CD14-positive monocyte (primary cell): Measurements from ENCODE around the gene CTSE. TPM values are rescaled to one million over a fixed set of nuclear protein-coding genes. Genes with fewer than 3 reads are reported as not detected.
A peak's percentile ranks its signal among the peaks of the same experiment; 100 is the strongest.

Source experiments
- DNase-seq, 3 donors: peaks; one replicate each; pipeline ENCODE4 v3.0.0-alpha.2; 2011 to 2022
- H2AFZ ChIP-seq: 2 replicates; pipeline ENCODE4 v1.6.0; 2012; ENCODE audit warnings: mild to moderate bottlenecking, low read depth, low read length, inconsistent platforms; ENCODE audit not compliant: insufficient read depth, poor library complexity, severe bottlenecking
- H3K27ac ChIP-seq, 2 donors: 1 replicate in 1 of 2; 2 replicates in 1 of 2; pipeline ENCODE4 v1.5.1; 2012 to 2013; ENCODE audit warnings: low read length in 2 of 2, control low read depth in 1 of 2, inconsistent platforms in 1 of 2, low read depth in 1 of 2, mild to moderate bottlenecking in 1 of 2
- H3K27me3 ChIP-seq, 2 donors: one replicate each; pipeline versions ENCODE4 v1.6.0 to v1.6.1; 2011 to 2013; ENCODE audit warnings: low read length in 2 of 2; ENCODE audit not compliant: control insufficient read depth in 2 of 2, insufficient read depth in 2 of 2
- H3K36me3 ChIP-seq, 2 donors: replicated peaks in 1 of 2; 1 replicate in 1 of 2; 2 replicates in 1 of 2; pipeline versions ENCODE4 v1.5.1 to v1.6.1; 2012 to 2013; ENCODE audit warnings: low read length in 2 of 2, control low read depth in 1 of 2, inconsistent platforms in 1 of 2, mild to moderate bottlenecking in 1 of 2; ENCODE audit not compliant: insufficient read depth in 2 of 2, control insufficient read depth in 1 of 2
- H3K4me1 ChIP-seq, 2 donors: 1 replicate in 1 of 2; 2 replicates in 1 of 2; pipeline versions ENCODE4 v1.5.1 to v1.6.1; 2012 to 2013; ENCODE audit warnings: low read length in 2 of 2, control low read depth in 1 of 2, inconsistent platforms in 1 of 2, mild to moderate bottlenecking in 1 of 2, moderate library complexity in 1 of 2; ENCODE audit not compliant: insufficient read depth in 2 of 2, control insufficient read depth in 1 of 2
- H3K4me2 ChIP-seq: replicated peaks from 2 replicates; pipeline ENCODE3; 2012; ENCODE audit warnings: low read length, moderate library complexity, mild to moderate bottlenecking; ENCODE audit not compliant: poor library complexity, severe bottlenecking; ENCODE audit errors: extremely low read depth
- H3K4me3 ChIP-seq, 3 experiments: fragments of 200-600 bp in 1 of 3; sonication (generic) in 1 of 3; replicated peaks in 1 of 3; 1 replicate in 2 of 3; 2 replicates in 1 of 3; pipeline ENCODE4 v1.5.1; 2011 to 2013; ENCODE audit warnings: low read length in 3 of 3, mild to moderate bottlenecking in 3 of 3, control low read depth in 2 of 3, low read depth in 2 of 3, inconsistent platforms in 1 of 3, moderate library complexity in 1 of 3
- H3K79me2 ChIP-seq: 2 replicates; pipeline ENCODE4 v1.6.0; 2012; ENCODE audit warnings: mild to moderate bottlenecking, control low read depth, inconsistent platforms, low read length, moderate library complexity; ENCODE audit not compliant: insufficient read depth
- H3K9ac ChIP-seq: 2 replicates; pipeline ENCODE4 v1.6.0; 2017; ENCODE audit warnings: low read length, mild to moderate bottlenecking; ENCODE audit not compliant: insufficient read depth, poor library complexity, severe bottlenecking
- H3K9me3 ChIP-seq, 2 donors: replicated peaks in 1 of 2; 1 replicate in 1 of 2; 2 replicates in 1 of 2; pipeline versions ENCODE4 v1.5.1 to v1.6.1; 2012 to 2013; ENCODE audit warnings: low read length in 2 of 2, control low read depth in 1 of 2; ENCODE audit not compliant: control insufficient read depth in 1 of 2, insufficient read depth in 1 of 2
- H4K20me1 ChIP-seq: 2 replicates; pipeline ENCODE4 v1.6.0; 2012; ENCODE audit warnings: mild to moderate bottlenecking, low read length, control low read depth, moderate library complexity; ENCODE audit not compliant: insufficient read depth
- H3K27ac Mint-ChIP-seq, 7 donors: one replicate each; pipeline ENCODE4 v1.8.0; 2020; ENCODE audit warnings: mild to moderate bottlenecking in 7 of 7, mixed read lengths in 7 of 7, moderate library complexity in 6 of 7, inconsistent platforms in 2 of 7
- H3K27me3 Mint-ChIP-seq, 3 donors: one replicate each; pipeline ENCODE4 v1.8.0; 2021 to 2022; ENCODE audit warnings: low read depth in 3 of 3, mild to moderate bottlenecking in 3 of 3, mixed read lengths in 3 of 3, moderate library complexity in 3 of 3, inconsistent platforms in 1 of 3
- H3K36me3 Mint-ChIP-seq, 2 donors: one replicate each; pipeline ENCODE4 v1.8.0; 2020; ENCODE audit warnings: mixed read lengths in 2 of 2, inconsistent platforms in 1 of 2, mild to moderate bottlenecking in 1 of 2
- H3K4me1 Mint-ChIP-seq: one replicate; pipeline ENCODE4 v1.8.0; 2020; ENCODE audit warnings: mild to moderate bottlenecking, mixed read lengths
- H3K4me3 Mint-ChIP-seq, 2 donors: one replicate each; pipeline ENCODE4 v1.8.0; 2020; ENCODE audit warnings: mild to moderate bottlenecking in 2 of 2, mixed read lengths in 2 of 2, moderate library complexity in 1 of 2
- H3K9me3 Mint-ChIP-seq, 7 donors: one replicate each; pipeline ENCODE4 v1.8.0; 2020 to 2022; ENCODE audit warnings: mixed read lengths in 7 of 7, mild to moderate bottlenecking in 6 of 7, moderate library complexity in 6 of 7, inconsistent platforms in 2 of 7
- CTCF ChIP-seq: fragments of 200-600 bp; IDR thresholded peaks from one replicate; pipeline ENCODE4 v1.8.0; 2022; ENCODE audit warnings: antibody characterized with exemption, mild to moderate bottlenecking
- WGBS: methylation state at CpG from one replicate; pipeline ENCODE4 v1.1.5; 2013; ENCODE audit warnings: missing lambda C conversion rate; ENCODE audit not compliant: insufficient coverage; 5-methylcytosine and 5-hydroxymethylcytosine counted together
- intact Hi-C, 2 donors: fragments of 100-400 bp; cut with micrococcal nuclease; formaldehyde crosslinking; loops; one replicate each; pipeline versions ENCODE4 v1.15.0 to v1.15.1; 2023
- polyA plus RNA-seq, 3 donors: library from polyadenylated mRNA; depleted of rRNA in 1 of 3; unstranded in 2 of 3; stranded (reverse) in 1 of 3; fragments of 300-500 nt in 2 of 3; fragments of >200 nt in 1 of 3; fragmentation: Illumina TruSeq in 2 of 3; gene quantifications; 1 replicate in 2 of 3; 2 replicates in 1 of 3; pipeline ENCODE4 v1.2.3, GENCODE V29; 2012 to 2021

The CTSE gene
- polyA plus RNA-seq, 3 donors = not detected

GRCh38 chr1:205963352-205964155 is 60.1 kb downstream of the CTSE start:
- Histone ChIP-seq H3K79me2 (no peaks in the 10 kb centered on the region), H3K4me2 (no peak overlapping the region), H3K27ac (no peak overlapping the region), H2AFZ (no peak overlapping the region), H3K4me3 (no peak overlapping the region), H3K27me3 (no peaks in the 10 kb centered on the region), H3K9me3 (no peaks in the 10 kb centered on the region), H3K36me3 (no peaks in the 10 kb centered on the region), H3K9ac (no peak overlapping the region), H3K4me1 (peaks cover 18 to 33% of the 10 kb centered on the region in 2 donors), H4K20me1 (no peaks in the 10 kb centered on the region)
- DNase-seq = peak; percentile 34 to 78 (median 68)
- peaks cover 32% of the 10 kb centered on the region for H3K4me1 Mint-ChIP-seq
- 94% methylated on average over 9 of the region's 16 CpGs for WGBS
- no peaks in the 10 kb centered on the region for H3K9me3 Mint-ChIP-seq
- H3K36me3 Mint-ChIP-seq = no peaks in the 10 kb centered on the region
- intact Hi-C loops = no loop called here
- peaks cover 0 to 9% (median 5%) of the 10 kb centered on the region in 3 donors for H3K27me3 Mint-ChIP-seq
- H3K27ac Mint-ChIP-seq = peak overlapping the region in 4 of 7 donors; percentile 3 to 62 (median 52)
- no peak overlapping the region for H3K4me3 Mint-ChIP-seq
- no peak for TF ChIP-seq CTCF

- H3K4me3 Mint-ChIP-seq = no peak overlapping the region
- H3K79me2 ChIP-seq = no peaks in the 10 kb centered on the region
- H3K36me3 Mint-ChIP-seq = no peaks in the 10 kb centered on the region
- no peak overlapping the region for H3K9ac ChIP-seq
- no peak overlapping the region for H3K27ac ChIP-seq
- peak overlapping the region in 1 of 3 experiments; percentile 14 for H3K4me3 ChIP-seq
- no peak overlapping the region for H3K27ac Mint-ChIP-seq
- peaks cover 32% of the 10 kb centered on the region for H3K4me1 Mint-ChIP-seq
- H3K27me3 Mint-ChIP-seq = peaks cover 0 to 9% (median 5%) of the 10 kb centered on the region in 3 donors
- peaks cover 18 to 33% of the 10 kb centered on the region in 2 donors for H3K4me1 ChIP-seq
- H3K27me3 ChIP-seq = no peaks in the 10 kb centered on the region
- TF ChIP-seq CTCF = no peak
- no peaks in the 10 kb centered on the region for H3K9me3 Mint-ChIP-seq
- H3K36me3 ChIP-seq = no peaks in the 10 kb centered on the region
- H4K20me1 ChIP-seq = no peaks in the 10 kb centered on the region
- H2AFZ ChIP-seq = no peak overlapping the region
- intact Hi-C loops = no loop called here
- WGBS = 79% methylated on average over 3 of the region's 6 CpGs
- no peak for DNase-seq
- no peak overlapping the region for H3K4me2 ChIP-seq
- no peaks in the 10 kb centered on the region for H3K9me3 ChIP-seq
Observed at GRCh38 chr1:205962821-205963221, 60.9 kb downstream of the CTSE start.
